ENCODE measurements around the gene KCNC1.
A peak's percentile ranks its signal among the peaks of the same experiment; 100 is the strongest.

GRCh38 chr11:17735818-17736578, 1.4 kb downstream of the KCNC1 start:
- TF ChIP-seq USF2 (CRISPR knock-in tag; IDR thresholded peaks at IDR 0.05) (no peak), CTCF (IDR thresholded peaks at IDR 0.05) (peak; percentile 52; the same call in 1 of the 2 replicates), RELA (CRISPR knock-in tag; IDR thresholded peaks at IDR 0.05; ENCODE audit: borderline replicate concordance) (peak; percentile 99), NFYB (CRISPR knock-in tag; conservative IDR thresholded peaks at IDR 0.05; ENCODE audit: low read depth) (no peak; the same call in 1 of the 2 replicates), NFE2L1 (CRISPR knock-in tag; IDR thresholded peaks at IDR 0.05) (peak; percentile 94), SP1 (CRISPR knock-in tag; conservative IDR thresholded peaks at IDR 0.05) (peak; percentile 47; the same call in 1 of the 2 replicates), MAX (CRISPR knock-in tag; IDR thresholded peaks at IDR 0.05) (peak; percentile 99)
